GM13976 (cell line): Measurements from ENCODE around the gene LRP1B.

Source experiments
- DNase-seq: peaks from one replicate; pipeline ENCODE4 v3.0.0; 2012; ENCODE audit warnings: low spot score
- in situ Hi-C: fragments of 300-500 bp; cut with MboI; formaldehyde crosslinking; loops from one replicate; pipeline ENCODE4 v1.12.0; 2022; ENCODE audit warnings: low sequenced_read_pairs, mixed read lengths, inconsistent platforms; ENCODE audit not compliant: unreplicated experiment
- TF ChIP-seq, protein P1 (sequence below): IDR thresholded peaks from 2 replicates; pipeline ENCODE4 v1.5.1; 2012; ENCODE audit warnings: borderline replicate concordance, mild to moderate bottlenecking; ENCODE audit not compliant: insufficient read depth; ENCODE audit errors: extremely low read depth, missing control alignments, control extremely low read depth

Gene LRP1B

DNA sequence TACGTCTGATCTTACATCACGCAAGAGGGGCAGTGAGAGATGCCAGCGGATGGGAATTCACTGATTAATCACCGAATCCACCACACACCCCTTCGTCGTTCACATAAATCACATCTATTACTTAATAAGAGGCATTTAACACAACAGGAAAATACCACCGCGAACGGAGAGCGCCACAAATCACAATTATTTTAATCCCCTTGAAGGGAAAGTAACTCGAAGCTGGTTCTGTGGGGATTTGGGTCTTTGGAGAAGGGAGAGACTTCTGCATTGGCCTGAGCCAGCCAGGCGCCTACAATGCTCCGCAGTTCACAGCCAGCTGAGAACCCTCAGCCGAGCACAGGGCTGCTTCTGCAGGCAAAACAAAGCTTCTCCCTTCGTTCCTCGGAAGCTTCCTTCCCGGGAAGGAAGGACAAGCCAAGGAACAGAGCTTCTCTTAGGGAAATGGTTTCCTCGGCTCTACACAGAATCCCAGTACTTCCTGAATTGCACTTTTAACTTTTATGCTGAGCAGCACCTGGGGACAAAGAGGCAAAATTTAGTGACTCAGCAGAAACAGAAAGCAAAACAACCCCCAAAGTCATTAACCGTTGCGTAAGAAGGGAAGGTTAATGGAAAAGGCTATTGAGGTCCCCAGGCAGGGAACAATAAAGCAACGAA lies at the start of gene LRP1B:
TSS of gene LRP1B (minus strand) at position 7 of the 660 bp plus-strand sequence. CDS start 287 bp downstream, outside the sequence.
- TF ChIP-seq, protein P1, sequence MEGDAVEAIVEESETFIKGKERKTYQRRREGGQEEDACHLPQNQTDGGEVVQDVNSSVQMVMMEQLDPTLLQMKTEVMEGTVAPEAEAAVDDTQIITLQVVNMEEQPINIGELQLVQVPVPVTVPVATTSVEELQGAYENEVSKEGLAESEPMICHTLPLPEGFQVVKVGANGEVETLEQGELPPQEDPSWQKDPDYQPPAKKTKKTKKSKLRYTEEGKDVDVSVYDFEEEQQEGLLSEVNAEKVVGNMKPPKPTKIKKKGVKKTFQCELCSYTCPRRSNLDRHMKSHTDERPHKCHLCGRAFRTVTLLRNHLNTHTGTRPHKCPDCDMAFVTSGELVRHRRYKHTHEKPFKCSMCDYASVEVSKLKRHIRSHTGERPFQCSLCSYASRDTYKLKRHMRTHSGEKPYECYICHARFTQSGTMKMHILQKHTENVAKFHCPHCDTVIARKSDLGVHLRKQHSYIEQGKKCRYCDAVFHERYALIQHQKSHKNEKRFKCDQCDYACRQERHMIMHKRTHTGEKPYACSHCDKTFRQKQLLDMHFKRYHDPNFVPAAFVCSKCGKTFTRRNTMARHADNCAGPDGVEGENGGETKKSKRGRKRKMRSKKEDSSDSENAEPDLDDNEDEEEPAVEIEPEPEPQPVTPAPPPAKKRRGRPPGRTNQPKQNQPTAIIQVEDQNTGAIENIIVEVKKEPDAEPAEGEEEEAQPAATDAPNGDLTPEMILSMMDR: no peak
- in situ Hi-C loops: no loop called here
- peak; percentile 27 for DNase-seq

DNA sequence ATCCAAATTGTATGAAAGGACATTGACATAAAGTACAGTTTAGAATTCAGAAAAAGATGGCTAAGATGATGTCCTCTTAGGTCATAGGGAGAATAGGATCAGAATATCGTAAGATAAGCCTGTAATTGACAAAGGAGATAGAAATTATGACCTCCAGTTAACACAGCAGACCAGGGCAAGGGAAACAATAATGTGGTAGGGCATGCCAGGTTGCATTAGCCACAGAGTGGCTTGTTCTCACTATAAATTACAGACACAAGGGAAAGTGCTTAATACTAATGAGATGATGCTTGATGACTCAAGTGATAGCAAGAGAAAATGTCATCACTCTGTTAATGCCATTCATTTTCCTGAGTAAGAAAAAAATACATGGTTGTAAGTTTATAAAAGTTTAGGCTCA lies 48.9 kb upstream of the LRP1B start:
- in situ Hi-C loops: no loop called here
- TF ChIP-seq, protein P1: no peak

DNA sequence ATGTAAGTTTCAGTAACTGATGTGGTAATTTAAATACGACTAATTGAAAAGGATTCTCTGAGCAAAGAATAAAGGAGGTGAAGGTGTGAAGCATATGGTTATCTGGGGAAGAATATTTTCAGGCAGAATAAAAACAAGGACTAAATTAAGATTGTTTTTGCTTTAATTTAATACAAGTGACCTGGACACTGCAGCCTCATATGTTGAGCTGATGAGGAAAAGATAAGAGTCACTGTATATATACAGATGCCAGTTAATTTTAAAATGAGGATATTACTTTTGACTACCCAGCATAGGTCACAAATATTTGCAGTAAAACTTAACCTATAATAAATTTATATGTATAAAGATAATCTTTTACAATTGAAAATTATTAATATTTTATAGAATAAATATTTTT lies 47.8 kb upstream of the LRP1B start:
- TF ChIP-seq, protein P1: no peak
- in situ Hi-C loops: no loop called here
- DNase-seq: no peak

More for the DNA sequence above, 48.9 kb upstream of the LRP1B start:
- no peak for DNase-seq

DNA sequence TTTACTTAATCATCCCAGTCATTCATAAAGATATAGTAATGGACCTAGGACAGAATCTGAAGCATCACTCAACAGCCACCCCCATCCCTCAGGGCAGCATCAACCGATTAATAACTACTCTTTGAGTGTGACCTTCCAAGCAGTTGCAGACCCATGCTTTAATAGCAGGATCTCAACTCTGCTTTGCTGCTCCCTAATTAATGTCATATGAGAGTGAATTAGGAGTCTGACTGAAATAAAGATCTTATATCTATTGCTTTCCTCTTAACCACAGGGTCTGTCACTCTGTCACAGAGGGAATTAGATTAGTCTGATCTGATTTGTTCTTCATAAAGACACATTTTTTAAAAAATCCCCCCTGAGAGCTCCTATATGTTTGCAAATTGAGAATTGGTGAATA lies 46.1 kb upstream of the LRP1B start:
- DNase-seq: no peak
- TF ChIP-seq, protein P1: no peak
- in situ Hi-C loops: no loop called here

DNA sequence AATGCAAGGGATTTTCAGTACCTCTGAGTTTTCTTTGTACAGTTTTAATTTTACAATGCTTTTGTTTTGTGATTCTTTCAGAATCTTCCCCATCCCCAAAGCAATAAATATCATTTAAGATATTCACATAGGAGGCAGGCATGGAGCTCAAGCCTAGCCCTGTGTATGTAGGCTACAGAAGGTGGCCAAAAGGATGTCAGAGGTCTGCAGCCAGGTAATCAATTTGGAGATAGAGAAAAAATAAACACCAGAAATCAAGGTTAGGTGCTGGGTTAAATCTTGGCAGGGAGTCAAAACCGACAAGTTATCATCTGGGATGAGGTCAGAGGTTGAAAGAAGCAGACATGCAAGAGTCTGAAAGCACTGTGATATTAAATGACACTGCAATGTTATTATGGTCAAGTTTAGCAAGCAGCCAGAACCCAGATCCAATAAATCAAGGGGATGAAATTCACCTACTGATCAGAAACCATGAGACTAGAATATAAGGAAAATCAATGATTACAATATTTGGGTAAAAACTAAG lies 45.1 kb upstream of the LRP1B start:
- in situ Hi-C loops: no loop called here
- DNase-seq: no peak
- TF ChIP-seq, protein P1: no peak

DNA sequence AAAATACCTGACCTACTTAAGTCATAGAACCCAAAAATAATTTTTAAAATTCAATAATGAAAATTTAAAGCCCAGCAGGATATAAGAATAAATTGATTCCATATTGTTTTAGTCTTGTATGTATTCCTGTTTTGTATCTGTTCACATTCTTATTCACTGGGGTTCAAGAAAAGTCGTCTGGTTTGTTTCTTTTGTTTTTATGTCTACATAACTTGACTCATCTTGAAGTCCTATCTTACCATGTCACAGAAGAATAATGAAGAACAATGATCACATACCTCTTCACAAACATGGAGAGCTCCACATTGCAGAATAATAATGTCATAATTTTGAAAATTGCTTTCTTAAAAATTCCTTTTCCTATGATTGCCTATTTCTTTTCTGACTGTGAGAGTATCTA lies 43.4 kb upstream of the LRP1B start:
- DNase-seq: no peak
- in situ Hi-C loops: no loop called here
- TF ChIP-seq, protein P1: no peak
